Erythroblast (primary cell): Measurements from ENCODE around the gene MUC3A.

Experiments
- GATA1 ChIP-seq: IDR thresholded peaks from 2 replicates; pipeline ENCODE4 v1.6.1; 2011; ENCODE audit warnings: low read depth, mild to moderate bottlenecking, control low read depth, low read length, moderate library complexity
- POLR2A ChIP-seq: IDR thresholded peaks from 2 replicates; pipeline ENCODE4 v1.6.1; 2011; ENCODE audit warnings: mild to moderate bottlenecking, low read length

DNA sequence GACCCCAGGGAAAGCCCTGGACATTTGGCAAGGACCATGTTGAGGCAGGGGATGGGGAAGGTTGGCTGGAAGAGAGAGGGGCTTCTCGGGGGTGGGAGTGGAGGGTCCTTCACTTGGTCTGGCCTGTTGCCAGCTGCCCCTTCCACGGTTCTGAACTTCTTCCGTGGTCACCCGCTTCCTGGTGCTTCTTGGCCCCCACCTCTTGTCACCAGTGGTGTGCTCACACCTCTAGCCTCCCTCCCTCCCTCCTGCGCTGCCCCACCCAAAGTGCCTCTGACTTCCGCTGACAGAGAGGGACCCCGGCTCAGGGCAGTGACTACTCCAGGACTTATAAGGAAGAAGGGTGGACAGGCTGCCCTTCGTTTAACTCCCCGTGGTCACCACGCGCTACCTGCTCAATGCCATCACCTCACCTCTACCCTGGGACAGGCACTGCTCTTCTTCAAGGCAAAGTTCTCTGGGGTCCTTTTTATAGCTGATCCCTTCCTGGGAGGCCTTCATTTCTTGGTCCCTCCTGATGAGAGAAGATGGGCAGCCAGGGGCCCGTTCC, 19.8 kb downstream of the MUC3A start, which contains the start of gene MUC12:
- TF ChIP-seq POLR2A = no peak
- TF ChIP-seq GATA1 = no peak
